ENCODE data around the gene MRPS24.

DNA sequence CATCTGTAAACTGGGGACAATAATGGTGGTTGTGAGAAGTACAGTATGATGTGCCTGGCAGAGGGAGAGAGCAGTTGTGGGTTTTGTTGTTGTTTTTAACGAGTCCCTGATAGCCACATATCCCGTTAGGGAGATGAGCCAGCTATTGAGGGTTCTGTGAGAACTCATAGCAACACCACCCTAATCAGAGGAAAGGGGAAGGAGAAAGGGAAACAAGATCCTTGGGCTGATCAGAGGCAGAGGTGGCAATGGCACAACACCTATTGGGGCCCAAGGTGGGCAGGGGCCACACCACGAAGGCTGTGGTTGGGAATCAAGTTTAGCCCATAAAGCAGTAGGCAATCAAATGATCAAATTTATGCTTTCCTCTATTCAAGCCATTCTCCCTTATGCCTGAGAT is 1.7 kb upstream of the MRPS24 start:
- TF ChIP-seq, protein P1, sequence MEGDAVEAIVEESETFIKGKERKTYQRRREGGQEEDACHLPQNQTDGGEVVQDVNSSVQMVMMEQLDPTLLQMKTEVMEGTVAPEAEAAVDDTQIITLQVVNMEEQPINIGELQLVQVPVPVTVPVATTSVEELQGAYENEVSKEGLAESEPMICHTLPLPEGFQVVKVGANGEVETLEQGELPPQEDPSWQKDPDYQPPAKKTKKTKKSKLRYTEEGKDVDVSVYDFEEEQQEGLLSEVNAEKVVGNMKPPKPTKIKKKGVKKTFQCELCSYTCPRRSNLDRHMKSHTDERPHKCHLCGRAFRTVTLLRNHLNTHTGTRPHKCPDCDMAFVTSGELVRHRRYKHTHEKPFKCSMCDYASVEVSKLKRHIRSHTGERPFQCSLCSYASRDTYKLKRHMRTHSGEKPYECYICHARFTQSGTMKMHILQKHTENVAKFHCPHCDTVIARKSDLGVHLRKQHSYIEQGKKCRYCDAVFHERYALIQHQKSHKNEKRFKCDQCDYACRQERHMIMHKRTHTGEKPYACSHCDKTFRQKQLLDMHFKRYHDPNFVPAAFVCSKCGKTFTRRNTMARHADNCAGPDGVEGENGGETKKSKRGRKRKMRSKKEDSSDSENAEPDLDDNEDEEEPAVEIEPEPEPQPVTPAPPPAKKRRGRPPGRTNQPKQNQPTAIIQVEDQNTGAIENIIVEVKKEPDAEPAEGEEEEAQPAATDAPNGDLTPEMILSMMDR (IDR thresholded peaks at IDR 0.05; ENCODE audit: low read depth, low read length): no peak
- TF ChIP-seq EZH2phosphoT487 (IDR thresholded peaks at IDR 0.05; ENCODE audit: low read depth): no peak
